SU-DHL-6 (cell line): ENCODE results near the gene MYO7A.

ENCODE experiments used
- EZH2phosphoT487 ChIP-seq: fragments of 200-600 bp; sonication (generic), shearing (Covaris generic); conservative IDR thresholded peaks from 2 replicates; pipeline ENCODE4 v1.6.1; 2018; ENCODE audit warnings: mild to moderate bottlenecking, antibody characterized with exemption, low read length, moderate library complexity, mixed read lengths
- TF ChIP-seq, protein P1 (sequence below): fragments of 200-600 bp; sonication (generic); IDR thresholded peaks from one replicate; pipeline ENCODE4 v1.5.1; 2017; ENCODE audit warnings: antibody characterized with exemption, mild to moderate bottlenecking, low read length, moderate library complexity; ENCODE audit not compliant: insufficient read depth, poor library complexity, severe bottlenecking

DNA sequence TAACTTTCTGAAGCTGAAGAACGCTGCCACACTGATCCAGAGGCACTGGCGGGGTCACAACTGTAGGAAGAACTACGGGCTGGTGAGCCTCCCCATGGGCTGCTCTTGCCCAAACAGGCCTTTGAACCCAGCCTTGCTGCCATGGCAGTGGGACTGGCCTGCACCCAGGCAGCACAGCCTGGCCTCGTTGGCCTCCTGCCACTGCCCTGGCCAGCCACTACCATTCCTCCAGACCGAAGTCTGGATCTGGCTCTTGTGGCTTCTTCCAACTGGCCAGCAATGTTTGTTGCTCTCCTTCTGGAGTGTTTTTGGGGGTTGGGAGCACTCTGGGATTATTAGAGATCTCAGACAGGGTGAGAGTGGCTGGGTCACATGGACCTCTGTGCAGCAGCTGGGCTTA lies 51.0 kb downstream of the MYO7A start:
- TF ChIP-seq, protein P1, sequence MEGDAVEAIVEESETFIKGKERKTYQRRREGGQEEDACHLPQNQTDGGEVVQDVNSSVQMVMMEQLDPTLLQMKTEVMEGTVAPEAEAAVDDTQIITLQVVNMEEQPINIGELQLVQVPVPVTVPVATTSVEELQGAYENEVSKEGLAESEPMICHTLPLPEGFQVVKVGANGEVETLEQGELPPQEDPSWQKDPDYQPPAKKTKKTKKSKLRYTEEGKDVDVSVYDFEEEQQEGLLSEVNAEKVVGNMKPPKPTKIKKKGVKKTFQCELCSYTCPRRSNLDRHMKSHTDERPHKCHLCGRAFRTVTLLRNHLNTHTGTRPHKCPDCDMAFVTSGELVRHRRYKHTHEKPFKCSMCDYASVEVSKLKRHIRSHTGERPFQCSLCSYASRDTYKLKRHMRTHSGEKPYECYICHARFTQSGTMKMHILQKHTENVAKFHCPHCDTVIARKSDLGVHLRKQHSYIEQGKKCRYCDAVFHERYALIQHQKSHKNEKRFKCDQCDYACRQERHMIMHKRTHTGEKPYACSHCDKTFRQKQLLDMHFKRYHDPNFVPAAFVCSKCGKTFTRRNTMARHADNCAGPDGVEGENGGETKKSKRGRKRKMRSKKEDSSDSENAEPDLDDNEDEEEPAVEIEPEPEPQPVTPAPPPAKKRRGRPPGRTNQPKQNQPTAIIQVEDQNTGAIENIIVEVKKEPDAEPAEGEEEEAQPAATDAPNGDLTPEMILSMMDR, result no peak
- no peak for TF ChIP-seq EZH2phosphoT487
